BE2C (cell line): Measurements from ENCODE around the gene NTSR2. TPM values are rescaled to one million over a fixed set of nuclear protein-coding genes. Genes with fewer than 3 reads are reported as not detected.

Experiments used
- DNase-seq: peaks from one replicate; pipeline ENCODE4 v3.0.0-alpha.2; 2020
- H3K27me3 ChIP-seq: fragments of 250-450 bp; sonication (Bioruptor Pico); 2 replicates; pipeline ENCODE4 v1.5.1; 2020; ENCODE audit warnings: mild to moderate bottlenecking
- H3K36me3 ChIP-seq: fragments of 250-450 bp; sonication (Bioruptor Pico); 2 replicates; pipeline ENCODE4 v1.5.1; 2020; ENCODE audit warnings: mild to moderate bottlenecking
- H3K4me1 ChIP-seq: fragments of 250-450 bp; sonication (Bioruptor Pico); 2 replicates; pipeline ENCODE4 v1.5.1; 2020
- H3K4me3 ChIP-seq: 2 replicates; pipeline ENCODE4 v1.5.1; 2011; ENCODE audit warnings: low read depth, low read length
- H3K9me3 ChIP-seq: fragments of 250-450 bp; sonication (Bioruptor Pico); 2 replicates; pipeline ENCODE4 v1.5.1; 2020
- CTCF ChIP-seq: IDR thresholded peaks from 2 replicates; pipeline ENCODE4 v1.5.1; 2012; ENCODE audit warnings: mild to moderate bottlenecking, low read depth, low read length
- polyA plus RNA-seq: library from polyadenylated mRNA; unstranded; fragments of >200 nt; gene quantifications from one replicate; pipeline ENCODE4 v1.2.1, GENCODE V29; 2012; ENCODE audit warnings: low read depth, missing spikeins; ENCODE audit not compliant: insufficient read length, insufficient read depth

The NTSR2 gene
- not detected for polyA plus RNA-seq

- Histone ChIP-seq H3K27me3 (no peaks in the 10 kb centered on the region), H3K4me1 (no peaks in the 10 kb centered on the region), H3K9me3 (no peaks in the 10 kb centered on the region), H3K4me3 (no peak within 1 kb of the TSS), H3K36me3 (no peaks in the 10 kb centered on the region)
- DNase-seq, result no peak
- TF ChIP-seq CTCF, result no peak
Observed at GRCh38 chr2:11669454-11670291, at the start of gene NTSR2. Gene NTSR2, minus strand, starts transcription at chr2:11670195. Its CDS starts 66 bp downstream, at chr2:11670129.

GRCh38 chr2:11719230-11719977 is 49.4 kb upstream of the NTSR2 start:
- H3K36me3 ChIP-seq, result no peaks in the 10 kb centered on the region
- H3K9me3 ChIP-seq, result no peaks in the 10 kb centered on the region
- no peaks in the 10 kb centered on the region for H3K27me3 ChIP-seq
- peak overlapping the region; percentile 20 for H3K4me3 ChIP-seq
- H3K4me1 ChIP-seq, result peaks cover 43% of the 10 kb centered on the region
- no peak for TF ChIP-seq CTCF
- DNase-seq, result peak; percentile 80

GRCh38 chr2:11718606-11719005 is 48.6 kb upstream of the NTSR2 start:
- Histone ChIP-seq H3K27me3 (no peaks in the 10 kb centered on the region), H3K4me3 (peak overlapping the region; percentile 20), H3K4me1 (peaks cover 39% of the 10 kb centered on the region), H3K9me3 (no peaks in the 10 kb centered on the region), H3K36me3 (no peaks in the 10 kb centered on the region)
- DNase-seq, result no peak
- TF ChIP-seq CTCF, result no peak

- Histone ChIP-seq H3K4me1 (peaks cover 39% of the 10 kb centered on the region), H3K4me3 (no peak overlapping the region), H3K36me3 (no peaks in the 10 kb centered on the region), H3K9me3 (no peaks in the 10 kb centered on the region), H3K27me3 (no peaks in the 10 kb centered on the region)
- TF ChIP-seq CTCF, result no peak
- no peak for DNase-seq
Observed at GRCh38 chr2:11717623-11718022, 47.6 kb upstream of the NTSR2 start.

- H3K36me3 ChIP-seq, result no peaks in the 10 kb centered on the region
- no peaks in the 10 kb centered on the region for H3K27me3 ChIP-seq
- H3K9me3 ChIP-seq, result no peaks in the 10 kb centered on the region
- no peak overlapping the region for H3K4me3 ChIP-seq
- TF ChIP-seq CTCF, result no peak
- peaks cover 35% of the 10 kb centered on the region for H3K4me1 ChIP-seq
- DNase-seq, result no peak
Observed at GRCh38 chr2:11716689-11717321, 46.8 kb upstream of the NTSR2 start.
